Panc1 (cell line): ENCODE results near the gene DOCK4. TPM values are rescaled to one million over a fixed set of nuclear protein-coding genes. Genes with fewer than 3 reads are reported as not detected.

Source experiments
- ATAC-seq: fragments of 200-7000 bp; cut with Tn5 transposase; 2 replicates; pipeline ENCODE4 v1.9.1; 2020; ENCODE audit warnings: mild to moderate bottlenecking, moderate library complexity
- BruUV-seq: library from RNA; stranded (reverse); fragments of 400-500 nt; replicated peaks from 2 replicates; lab custom pipeline; 2021; lab: Mats Ljungman, UMichigan
- CTCF ChIA-PET: fragments of 300-600 bp; sonication (Branson Sonifier 250); formaldehyde crosslinking; loops from one replicate; lab custom pipeline; 2022; ENCODE audit warnings: antibody characterized with exemption; lab: Charles Lee
- POLR2A ChIA-PET: fragments of 300-600 bp; sonication (Branson Sonifier 250); formaldehyde crosslinking; loops from one replicate; lab custom pipeline; 2022; ENCODE audit warnings: antibody characterized with exemption; lab: Charles Lee
- DNase-seq: peaks from one replicate; pipeline ENCODE4 v3.0.0-alpha.2; 2010; ENCODE audit warnings: low read depth, low spot score
- H3K27ac ChIP-seq: 2 replicates; pipeline ENCODE4 v1.5.1; 2011; ENCODE audit warnings: mild to moderate bottlenecking, low read length, inconsistent platforms
- H3K27me3 ChIP-seq: fragments of 200-500 bp; sonication (Bioruptor generic); 2 replicates; pipeline ENCODE4 v1.6.0; 2014; ENCODE audit warnings: low read length, inconsistent platforms; ENCODE audit not compliant: control insufficient read depth, insufficient read depth
- H3K36me3 ChIP-seq: fragments of 200-500 bp; sonication (Bioruptor generic); 2 replicates; pipeline ENCODE4 v1.5.1; 2014; ENCODE audit warnings: inconsistent platforms, mild to moderate bottlenecking, low read length, moderate library complexity; ENCODE audit not compliant: control insufficient read depth, insufficient read depth
- H3K4me1 ChIP-seq: 2 replicates; pipeline ENCODE4 v1.5.1; 2011; ENCODE audit warnings: inconsistent platforms, mild to moderate bottlenecking, low read length, moderate library complexity; ENCODE audit not compliant: control insufficient read depth, insufficient read depth
- H3K4me3 ChIP-seq, 2 experiments: 2 replicates each; pipeline ENCODE4 v1.5.1; 2011 to 2012; ENCODE audit warnings: low read depth in 2 of 2, low read length in 2 of 2, mild to moderate bottlenecking in 2 of 2, inconsistent platforms in 1 of 2, moderate library complexity in 1 of 2
- H3K9me3 ChIP-seq: fragments of 200-500 bp; sonication (Bioruptor generic); 2 replicates; pipeline ENCODE4 v1.5.1; 2014; ENCODE audit warnings: low read depth, mild to moderate bottlenecking, inconsistent platforms, low read length, moderate library complexity; ENCODE audit not compliant: control insufficient read depth, insufficient read depth
- POLR2AphosphoS5 ChIP-seq: IDR thresholded peaks from 2 replicates; pipeline ENCODE4 v1.6.1; 2012; ENCODE audit warnings: mild to moderate bottlenecking, low read depth, low read length, moderate library complexity
- SIN3A ChIP-seq: IDR thresholded peaks from 2 replicates; pipeline ENCODE4 v1.6.1; 2012; ENCODE audit warnings: low read depth, mild to moderate bottlenecking, low read length, moderate library complexity, borderline replicate concordance; ENCODE audit not compliant: insufficient read depth
- TCF7L2 ChIP-seq: IDR thresholded peaks from 2 replicates; pipeline ENCODE4 v1.6.1; 2011; ENCODE audit warnings: mild to moderate bottlenecking, low read depth, low read length, inconsistent platforms
- in situ Hi-C: cut with HindIII; loops from 2 replicates; pipeline ENCODE4 v1.10.0; 2016; ENCODE audit warnings: low sequenced_read_pairs, low pct_unique_long_range_greater_than_20kb
- intact Hi-C: fragments of 100-400 bp; cut with micrococcal nuclease; formaldehyde crosslinking; loops from one replicate; pipeline ENCODE4 v1.10.0; 2022; ENCODE audit not compliant: unreplicated experiment
- total RNA-seq: library from RNA; stranded (reverse); gene quantifications from one replicate; pipeline ENCODE4 v1.2.1, GENCODE V29; 2021; ENCODE audit not compliant: unreplicated experiment
- TF ChIP-seq, protein P1 (sequence below), 2 experiments: IDR thresholded peaks; 2 replicates each; pipeline ENCODE4 v1.6.1; 2011 to 2012; ENCODE audit warnings: low read depth in 2 of 2, control low read depth in 1 of 2, low read length in 1 of 2, mild to moderate bottlenecking in 1 of 2, moderate library complexity in 1 of 2; ENCODE audit not compliant: insufficient read depth in 1 of 2
- TF ChIP-seq, protein P2 (sequence below): fragments of 450-650 bp; IDR thresholded peaks from 2 replicates; pipeline ENCODE4 v1.5.1; 2017; ENCODE audit warnings: mild to moderate bottlenecking

DOCK4 gene
- total RNA-seq, 1 experiment from 2014 or later: 10.8 TPM

DNA sequence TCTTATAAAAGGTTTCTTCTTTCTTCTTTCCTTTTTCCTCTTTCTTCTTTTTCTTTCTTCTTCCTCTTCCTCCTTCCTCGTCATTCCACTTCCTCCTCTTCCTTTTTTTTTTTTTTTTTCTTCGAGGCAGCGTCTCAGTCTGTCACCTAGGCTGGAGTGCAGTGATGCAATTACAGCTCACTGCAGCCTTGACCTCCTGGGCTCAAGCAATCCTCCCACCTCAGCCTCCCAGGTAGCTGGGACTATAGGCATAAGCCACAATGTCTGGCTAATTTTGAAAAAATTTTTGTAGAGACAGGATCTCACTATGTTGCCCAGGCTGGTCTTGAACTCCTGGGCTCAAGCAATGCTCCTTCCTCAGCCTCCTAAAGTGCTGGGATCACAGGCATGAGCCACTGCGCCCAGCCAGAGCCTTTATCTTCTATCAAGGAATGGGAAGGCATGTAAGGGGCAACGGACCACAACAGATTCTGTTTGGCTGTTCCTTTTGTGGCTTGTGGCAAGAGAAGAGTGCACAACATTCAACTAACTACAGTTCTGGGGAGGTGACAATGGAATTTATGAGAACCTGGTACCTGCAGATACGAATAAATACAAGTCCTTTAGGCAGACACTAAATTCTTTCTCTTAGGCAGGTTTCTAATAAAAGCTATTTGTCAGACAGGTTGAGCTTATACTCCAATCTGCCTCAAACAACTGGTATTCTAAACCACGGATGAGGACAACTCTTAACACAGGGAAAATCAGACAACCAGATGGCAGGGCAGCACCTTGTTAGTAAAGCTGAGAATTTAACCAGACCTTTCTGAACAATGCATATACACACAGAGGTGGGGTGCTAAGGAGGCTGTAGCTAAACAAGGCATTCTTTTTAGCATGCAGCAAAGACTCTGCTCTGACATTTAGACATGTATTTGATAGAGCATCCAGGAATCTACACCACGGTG is 100.3 kb downstream of the DOCK4 start:
- Histone ChIP-seq H3K27ac (no peak overlapping the region), H3K9me3 (no peaks in the 10 kb centered on the region), H3K36me3 (no peaks in the 10 kb centered on the region), H3K27me3 (no peaks in the 10 kb centered on the region), H3K4me1 (no peaks in the 10 kb centered on the region), H3K4me3 (no peak overlapping the region)
- no TSS peak for BruUV-seq
- DNase-seq (no peak), ATAC-seq (no peak)
- CTCF ChIA-PET: no interaction called here
- in situ Hi-C loops (no loop called here), intact Hi-C loops (no loop called here)
- POLR2A ChIA-PET: no interaction called here
- no peak for TF ChIP-seq SIN3A
- no peak for TF ChIP-seq TCF7L2
- TF ChIP-seq, protein P1, sequence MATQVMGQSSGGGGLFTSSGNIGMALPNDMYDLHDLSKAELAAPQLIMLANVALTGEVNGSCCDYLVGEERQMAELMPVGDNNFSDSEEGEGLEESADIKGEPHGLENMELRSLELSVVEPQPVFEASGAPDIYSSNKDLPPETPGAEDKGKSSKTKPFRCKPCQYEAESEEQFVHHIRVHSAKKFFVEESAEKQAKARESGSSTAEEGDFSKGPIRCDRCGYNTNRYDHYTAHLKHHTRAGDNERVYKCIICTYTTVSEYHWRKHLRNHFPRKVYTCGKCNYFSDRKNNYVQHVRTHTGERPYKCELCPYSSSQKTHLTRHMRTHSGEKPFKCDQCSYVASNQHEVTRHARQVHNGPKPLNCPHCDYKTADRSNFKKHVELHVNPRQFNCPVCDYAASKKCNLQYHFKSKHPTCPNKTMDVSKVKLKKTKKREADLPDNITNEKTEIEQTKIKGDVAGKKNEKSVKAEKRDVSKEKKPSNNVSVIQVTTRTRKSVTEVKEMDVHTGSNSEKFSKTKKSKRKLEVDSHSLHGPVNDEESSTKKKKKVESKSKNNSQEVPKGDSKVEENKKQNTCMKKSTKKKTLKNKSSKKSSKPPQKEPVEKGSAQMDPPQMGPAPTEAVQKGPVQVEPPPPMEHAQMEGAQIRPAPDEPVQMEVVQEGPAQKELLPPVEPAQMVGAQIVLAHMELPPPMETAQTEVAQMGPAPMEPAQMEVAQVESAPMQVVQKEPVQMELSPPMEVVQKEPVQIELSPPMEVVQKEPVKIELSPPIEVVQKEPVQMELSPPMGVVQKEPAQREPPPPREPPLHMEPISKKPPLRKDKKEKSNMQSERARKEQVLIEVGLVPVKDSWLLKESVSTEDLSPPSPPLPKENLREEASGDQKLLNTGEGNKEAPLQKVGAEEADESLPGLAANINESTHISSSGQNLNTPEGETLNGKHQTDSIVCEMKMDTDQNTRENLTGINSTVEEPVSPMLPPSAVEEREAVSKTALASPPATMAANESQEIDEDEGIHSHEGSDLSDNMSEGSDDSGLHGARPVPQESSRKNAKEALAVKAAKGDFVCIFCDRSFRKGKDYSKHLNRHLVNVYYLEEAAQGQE (IDR thresholded peaks at IDR 0.05; ENCODE audit: insufficient read depth in 1 of 2, low read depth in 2 of 2, low read length in 1 of 2): no peak

DNA sequence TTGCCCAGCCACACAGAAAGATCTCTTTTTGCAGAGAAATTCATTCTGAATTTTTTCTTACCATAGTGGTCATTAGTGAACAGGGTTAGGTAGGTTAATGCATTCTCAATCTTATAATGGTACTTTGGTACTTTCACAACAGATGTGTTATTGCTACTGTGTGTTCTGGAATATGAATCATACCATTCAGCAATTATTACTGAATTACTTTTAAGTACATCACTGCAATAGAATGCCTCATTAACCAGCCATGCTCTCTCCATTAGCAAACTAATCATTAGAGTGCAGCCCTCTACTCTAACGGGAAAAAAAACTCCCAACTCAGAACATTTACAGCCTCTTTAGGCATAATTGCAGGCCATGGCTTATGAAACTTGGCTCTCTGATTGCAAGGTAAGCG is 102.1 kb downstream of the DOCK4 start:
- Histone ChIP-seq H3K9me3 (no peaks in the 10 kb centered on the region), H3K4me1 (no peaks in the 10 kb centered on the region), H3K27ac (no peak overlapping the region), H3K36me3 (no peaks in the 10 kb centered on the region), H3K27me3 (no peaks in the 10 kb centered on the region), H3K4me3 (no peak overlapping the region)
- DNase-seq: no peak
- ATAC-seq: no peak
- intact Hi-C loops (no loop called here), in situ Hi-C loops (no loop called here)
- BruUV-seq: no TSS peak
- ChIA-PET CTCF (no interaction called here), POLR2A (no interaction called here)
- TF ChIP-seq SIN3A (no peak), TCF7L2 (no peak), POLR2AphosphoS5 (no peak)
- TF ChIP-seq, protein P1 (IDR thresholded peaks at IDR 0.05; ENCODE audit: insufficient read depth in 1 of 2, low read depth in 2 of 2, low read length in 1 of 2): no peak
- TF ChIP-seq, protein P2, sequence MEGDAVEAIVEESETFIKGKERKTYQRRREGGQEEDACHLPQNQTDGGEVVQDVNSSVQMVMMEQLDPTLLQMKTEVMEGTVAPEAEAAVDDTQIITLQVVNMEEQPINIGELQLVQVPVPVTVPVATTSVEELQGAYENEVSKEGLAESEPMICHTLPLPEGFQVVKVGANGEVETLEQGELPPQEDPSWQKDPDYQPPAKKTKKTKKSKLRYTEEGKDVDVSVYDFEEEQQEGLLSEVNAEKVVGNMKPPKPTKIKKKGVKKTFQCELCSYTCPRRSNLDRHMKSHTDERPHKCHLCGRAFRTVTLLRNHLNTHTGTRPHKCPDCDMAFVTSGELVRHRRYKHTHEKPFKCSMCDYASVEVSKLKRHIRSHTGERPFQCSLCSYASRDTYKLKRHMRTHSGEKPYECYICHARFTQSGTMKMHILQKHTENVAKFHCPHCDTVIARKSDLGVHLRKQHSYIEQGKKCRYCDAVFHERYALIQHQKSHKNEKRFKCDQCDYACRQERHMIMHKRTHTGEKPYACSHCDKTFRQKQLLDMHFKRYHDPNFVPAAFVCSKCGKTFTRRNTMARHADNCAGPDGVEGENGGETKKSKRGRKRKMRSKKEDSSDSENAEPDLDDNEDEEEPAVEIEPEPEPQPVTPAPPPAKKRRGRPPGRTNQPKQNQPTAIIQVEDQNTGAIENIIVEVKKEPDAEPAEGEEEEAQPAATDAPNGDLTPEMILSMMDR: no peak
